Heart left ventricle (tissue), 16 donors: ENCODE results near the gene TMBIM1. TPM values are rescaled to one million over a fixed set of nuclear protein-coding genes. Genes with fewer than 3 reads are reported as not detected.

Experiments
- ATAC-seq, 4 donors: fragments of 200-7000 bp; cut with Tn5 transposase; one replicate each; pipeline ENCODE4 v1.9.1; 2020 to 2022; ENCODE audit warnings: moderate library complexity in 4 of 4, mild to moderate bottlenecking in 3 of 4, moderate number of reproducible peaks in 1 of 4
- DNase-seq, 5 donors: peaks; one replicate each; pipeline ENCODE4 v3.0.0-alpha.2; 2020
- H3K27ac ChIP-seq, 12 donors: fragments of 200-600 bp; sonication (generic) in 4 of 12; one replicate each; pipeline versions ENCODE4 v1.5.0 to v1.8.0; 2016 to 2022; ENCODE audit warnings: mild to moderate bottlenecking in 2 of 12
- H3K27me3 ChIP-seq, 9 donors: fragments of 200-600 bp; sonication (generic) in 2 of 9; one replicate each; pipeline versions ENCODE4 v1.5.1 to v1.8.0; 2016 to 2022; ENCODE audit warnings: mild to moderate bottlenecking in 3 of 9
- H3K36me3 ChIP-seq, 9 donors: fragments of 200-600 bp; sonication (generic) in 2 of 9; one replicate each; pipeline versions ENCODE4 v1.5.0 to v1.8.0; 2018 to 2022; ENCODE audit warnings: mild to moderate bottlenecking in 2 of 9
- H3K4me1 ChIP-seq, 12 donors: fragments of 200-600 bp; sonication (generic) in 4 of 12; one replicate each; pipeline versions ENCODE4 v1.5.0 to v1.8.0; 2016 to 2022; ENCODE audit warnings: mild to moderate bottlenecking in 3 of 12
- H3K4me3 ChIP-seq, 12 donors: fragments of 200-600 bp; sonication (generic) in 4 of 12; one replicate each; pipeline versions ENCODE4 v1.5.0 to v1.8.0; 2017 to 2022; ENCODE audit warnings: mild to moderate bottlenecking in 9 of 12, moderate library complexity in 4 of 12
- H3K9me3 ChIP-seq, 12 donors: fragments of 200-600 bp; sonication (generic) in 4 of 12; one replicate each; pipeline versions ENCODE4 v1.5.0 to v1.8.0; 2016 to 2022; ENCODE audit warnings: mild to moderate bottlenecking in 1 of 12
- POLR2A ChIP-seq, 2 donors: fragments of 450-650 bp; IDR thresholded peaks; one replicate each; pipeline ENCODE4 v1.6.1; 2017; ENCODE audit warnings: antibody characterized with exemption in 2 of 2, mild to moderate bottlenecking in 2 of 2, moderate library complexity in 2 of 2
- WGBS, 4 donors: extraction: QIAGEN DNeasy Blood & Tissue Kit in 2 of 4; methylation state at CpG; one replicate each; pipeline versions ENCODE4 v1.1.5 to v1.1.7; 2013 to 2018; 5-methylcytosine and 5-hydroxymethylcytosine counted together
- intact Hi-C, 10 donors: fragments of 100-400 bp; cut with DNase I; formaldehyde crosslinking; loops; one replicate each; pipeline versions ENCODE4 v1.11.1 to v1.14.2; 2022
- polyA plus RNA-seq, 2 donors: library from polyadenylated mRNA; stranded (reverse); fragments of 200-250 nt; gene quantifications; one replicate each; pipeline ENCODE4 v1.2.3, GENCODE V29; 2013
- total RNA-seq, 9 donors: library from RNA; depleted of rRNA in 2 of 9; stranded (reverse); fragments of >200 nt in 2 of 9; fragmentation: NEBNext Ultra II Directional in 3 of 9; extraction: Animal tissue kit (Norgen Biotek cat#: 25700) in 3 of 9; gene quantifications; one replicate each; pipeline versions ENCODE4 v1.1.0 to v1.2.4, GENCODE V29; 2016 to 2023
- TF ChIP-seq, protein P1 (sequence below), 12 donors: fragments of 200-600 bp; sonication (generic) in 4 of 12; IDR thresholded peaks; one replicate each; pipeline versions ENCODE4 v1.5.0 to v1.8.0; 2018 to 2022; ENCODE audit warnings: antibody characterized with exemption in 12 of 12, mild to moderate bottlenecking in 5 of 12
- donor health status: ischemic (EF 13 %, LVEDD 7.1; RV severe dilation, severe dysfunction).
- donor health status: healthy with polysubstance abuse.
- donor health status: DM: no; HTN: yes; CAD: no.
- donor health status: DM: no; HTN: no; CAD: no.
- donor health status: ischemic (EF 25% LVEDD 6.9; RV normal size, moderate dysfunction).
- donor health status: ischemic (EF 25% LVEDD 5.7; RV mildly dilated, moderate dysfunction).
- donor health status: healthy.
- donor health status: DM: yes; HTN: yes; CAD: no.
- donor health status: ischemic (EF 35%, LVEDD 5.7; RV mildly dilated, moderate dysfunction).
- donor health status: nonischemic (EF 11% LVEDD 7.7; RV severe dilation, severe dysfunction).
- donor health status: DM: yes; HTN: yes; CAD: no.
- donor health status: PGD.
- donor health status: ischemic (EF 29% LVEDD 5.4; RV normal size, mild dysfunction).
- donor health status: nonischemic (EF 23%, LVEDD 6.1; RV moderate dilation, normal function).

Gene TMBIM1
- total and polyA plus RNA-seq, 11 donors, result 41.8 to 208 (median 126) TPM

DNA sequence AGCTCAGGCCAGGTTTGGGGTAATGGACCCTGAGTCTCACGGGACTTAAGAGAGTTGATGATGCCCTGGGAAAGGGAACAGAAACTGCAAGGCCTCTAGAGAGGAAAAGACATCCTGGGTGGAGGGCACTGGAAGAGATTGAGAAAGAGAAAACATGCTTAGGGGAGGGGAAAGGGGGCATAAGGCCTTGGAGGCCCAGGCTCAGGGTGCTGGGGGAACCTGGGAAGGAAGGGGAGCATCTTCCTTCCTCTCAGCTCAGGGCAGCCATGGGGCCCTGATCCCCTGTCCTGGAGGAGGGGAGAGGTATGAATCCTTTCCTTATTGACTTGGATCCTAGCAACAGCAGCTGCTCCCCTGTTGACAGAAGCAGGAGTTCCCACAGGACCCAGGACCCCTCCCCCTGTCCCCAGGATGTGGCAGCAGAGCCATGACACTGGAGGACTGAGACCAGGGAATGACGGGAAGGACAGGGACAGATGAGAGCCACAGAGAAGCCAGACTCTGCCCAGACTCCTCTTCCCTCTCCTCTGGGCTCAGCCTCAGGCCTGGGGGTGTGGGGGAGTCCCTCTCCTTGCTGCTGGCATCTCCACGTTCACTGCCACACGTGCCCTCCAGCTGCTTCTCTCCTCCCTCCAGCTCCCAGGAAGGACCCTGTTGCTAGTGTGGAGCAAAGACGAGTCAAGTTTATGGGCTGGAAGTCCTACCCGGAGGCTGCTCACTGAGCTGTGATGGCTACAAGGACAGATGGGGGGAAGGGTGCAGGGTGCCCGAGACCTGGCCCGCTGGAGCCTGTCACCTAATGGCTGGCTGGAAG is 30.7 kb downstream of the TMBIM1 start:
- no peak for ATAC-seq

GRCh38 chr2:218260742-218261422 is 31.4 kb downstream of the TMBIM1 start, which contains the start of gene GPBAR1:
TSS of gene GPBAR1 (plus strand) at chr2:218261015. CDS start at chr2:218262725, 1,710 bp downstream.
- H3K4me1 ChIP-seq, result peaks cover 3 to 81% (median 57%) of the 10 kb centered on the region in 12 donors
- WGBS, 4 donors, result 67 to 75% (median 69%) methylated on average over 9 to 10 of the region's 10 CpGs

More for the DNA sequence above, 30.7 kb downstream of the TMBIM1 start:
- Histone ChIP-seq H3K36me3 (peaks cover 0 to 48% (median 36%) of the 10 kb centered on the region in 9 donors), H3K4me1 (peaks cover 3 to 81% (median 57%) of the 10 kb centered on the region in 12 donors), H3K27ac (peak overlapping the region in 11 of 12 donors; percentile 58 to 92 (median 88)), H3K4me3 (peak overlapping the region in 2 of 12 donors; percentile 0 to 30), H3K27me3 (no peaks in the 10 kb centered on the region), H3K9me3 (no peaks in the 10 kb centered on the region)
- TF ChIP-seq, protein P1, sequence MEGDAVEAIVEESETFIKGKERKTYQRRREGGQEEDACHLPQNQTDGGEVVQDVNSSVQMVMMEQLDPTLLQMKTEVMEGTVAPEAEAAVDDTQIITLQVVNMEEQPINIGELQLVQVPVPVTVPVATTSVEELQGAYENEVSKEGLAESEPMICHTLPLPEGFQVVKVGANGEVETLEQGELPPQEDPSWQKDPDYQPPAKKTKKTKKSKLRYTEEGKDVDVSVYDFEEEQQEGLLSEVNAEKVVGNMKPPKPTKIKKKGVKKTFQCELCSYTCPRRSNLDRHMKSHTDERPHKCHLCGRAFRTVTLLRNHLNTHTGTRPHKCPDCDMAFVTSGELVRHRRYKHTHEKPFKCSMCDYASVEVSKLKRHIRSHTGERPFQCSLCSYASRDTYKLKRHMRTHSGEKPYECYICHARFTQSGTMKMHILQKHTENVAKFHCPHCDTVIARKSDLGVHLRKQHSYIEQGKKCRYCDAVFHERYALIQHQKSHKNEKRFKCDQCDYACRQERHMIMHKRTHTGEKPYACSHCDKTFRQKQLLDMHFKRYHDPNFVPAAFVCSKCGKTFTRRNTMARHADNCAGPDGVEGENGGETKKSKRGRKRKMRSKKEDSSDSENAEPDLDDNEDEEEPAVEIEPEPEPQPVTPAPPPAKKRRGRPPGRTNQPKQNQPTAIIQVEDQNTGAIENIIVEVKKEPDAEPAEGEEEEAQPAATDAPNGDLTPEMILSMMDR (IDR thresholded peaks at IDR 0.05), result no peak
- TF ChIP-seq POLR2A (IDR thresholded peaks at IDR 0.05), result no peak
- 49 to 77% (median 67%) methylated on average over 5 to 8 of the region's 8 CpGs for WGBS, 4 donors
- intact Hi-C loops, result loop anchor here in 2 of 10 donors (5.0 to 10.0 kb wide), 3 partner anchors 34 to 74 kb away; partner anchors contain the start of gene ARPC2 (in 1 of the 2)
- no peak for DNase-seq

GRCh38 chr2:218260166-218260565 is 32.1 kb downstream of the TMBIM1 start:
- TF ChIP-seq POLR2A (IDR thresholded peaks at IDR 0.05), result no peak
- TF ChIP-seq, protein P1 (IDR thresholded peaks at IDR 0.05), result no peak
- intact Hi-C loops, result loop anchor here in 2 of 10 donors (5.0 to 10.0 kb wide), 3 partner anchors 33 to 73 kb away; partner anchors contain the start of gene ARPC2 (in 1 of the 2)
- H3K27me3 ChIP-seq, result no peaks in the 10 kb centered on the region
- peaks cover 3 to 81% (median 57%) of the 10 kb centered on the region in 12 donors for H3K4me1 ChIP-seq
- H3K36me3 ChIP-seq, result peaks cover 0 to 48% (median 35%) of the 10 kb centered on the region in 9 donors
- peak overlapping the region; percentile 75 to 93 (median 88) for H3K27ac ChIP-seq
- H3K9me3 ChIP-seq, result no peaks in the 10 kb centered on the region
- ATAC-seq (no peak), DNase-seq (no peak)
- peak overlapping the region in 1 of 12 donors; percentile 23 for H3K4me3 ChIP-seq
- 76 to 93% (median 87%) methylated on average over 5 of the region's 5 CpGs for WGBS, 4 donors

More at GRCh38 chr2:218260742-218261422, 31.4 kb downstream of the TMBIM1 start, which contains the start of gene GPBAR1:
- DNase-seq (peak in 3 of 5 donors; percentile 66 to 79 (median 68)), ATAC-seq (peak in 2 of 4 donors; percentile 11 to 27)
- H3K9me3 ChIP-seq, result no peaks in the 10 kb centered on the region
- peaks cover 0 to 48% (median 35%) of the 10 kb centered on the region in 9 donors for H3K36me3 ChIP-seq
- H3K27me3 ChIP-seq, result no peaks in the 10 kb centered on the region
- peak within 1 kb of the TSS in 6 of 12 donors; percentile 0 to 30 (median 20) for H3K4me3 ChIP-seq
- peak in 1 of 2 donors; percentile 15 for TF ChIP-seq POLR2A (IDR thresholded peaks at IDR 0.05)
- TF ChIP-seq, protein P1 (IDR thresholded peaks at IDR 0.05), result peak in 1 of 12 donors; percentile 5
- intact Hi-C loops, result loop anchor here in 2 of 10 donors (5.0 to 10.0 kb wide), 3 partner anchors 34 to 74 kb away; partner anchors contain the start of gene ARPC2 (in 1 of the 2)
- H3K27ac ChIP-seq, result peak within 1 kb of the TSS; percentile 75 to 93 (median 88)
